Lower leg skin (tissue), 4 donors: ENCODE measurements around the gene OOSP2. TPM values are rescaled to one million over a fixed set of nuclear protein-coding genes. Genes with fewer than 3 reads are reported as not detected.

Source experiments
- DNase-seq, 2 donors: peaks; one replicate each; pipeline ENCODE4 v3.0.0-alpha.2; 2019; ENCODE audit warnings: low spot score in 2 of 2
- H3K4me3 ChIP-seq: fragments of 200-600 bp; sonication (generic); 2 replicates; pipeline ENCODE4 v1.5.1; 2017; ENCODE audit warnings: mild to moderate bottlenecking, low read depth; ENCODE audit not compliant: poor library complexity, severe bottlenecking
- CTCF ChIP-seq, 3 donors: fragments of 450-650 bp; IDR thresholded peaks; one replicate each; pipeline ENCODE4 v1.5.1; 2016; ENCODE audit warnings: antibody characterized with exemption in 3 of 3, mild to moderate bottlenecking in 3 of 3, moderate library complexity in 2 of 3
- POLR2A ChIP-seq, 2 donors: fragments of 450-650 bp; IDR thresholded peaks; one replicate each; pipeline ENCODE4 v1.6.1; 2016 to 2017; ENCODE audit warnings: antibody characterized with exemption in 2 of 2, mild to moderate bottlenecking in 1 of 2, moderate library complexity in 1 of 2
- WGBS, 2 donors: methylation state at CpG; one replicate each; pipeline ENCODE4 v1.1.5; 2018; 5-methylcytosine and 5-hydroxymethylcytosine counted together
- intact Hi-C: fragments of 100-400 bp; cut with DNase I; formaldehyde crosslinking; loops from one replicate; pipeline ENCODE4 v1.15.0; 2023; ENCODE audit warnings: low total_unique reads
- total RNA-seq, 4 donors: library from RNA; depleted of rRNA; stranded (reverse); fragments of >200 nt; gene quantifications; one replicate each; pipeline ENCODE4 v1.1.0, GENCODE V29; 2016

Gene OOSP2, protein sequence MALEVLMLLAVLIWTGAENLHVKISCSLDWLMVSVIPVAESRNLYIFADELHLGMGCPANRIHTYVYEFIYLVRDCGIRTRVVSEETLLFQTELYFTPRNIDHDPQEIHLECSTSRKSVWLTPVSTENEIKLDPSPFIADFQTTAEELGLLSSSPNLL
- total RNA-seq, result not detected

DNA sequence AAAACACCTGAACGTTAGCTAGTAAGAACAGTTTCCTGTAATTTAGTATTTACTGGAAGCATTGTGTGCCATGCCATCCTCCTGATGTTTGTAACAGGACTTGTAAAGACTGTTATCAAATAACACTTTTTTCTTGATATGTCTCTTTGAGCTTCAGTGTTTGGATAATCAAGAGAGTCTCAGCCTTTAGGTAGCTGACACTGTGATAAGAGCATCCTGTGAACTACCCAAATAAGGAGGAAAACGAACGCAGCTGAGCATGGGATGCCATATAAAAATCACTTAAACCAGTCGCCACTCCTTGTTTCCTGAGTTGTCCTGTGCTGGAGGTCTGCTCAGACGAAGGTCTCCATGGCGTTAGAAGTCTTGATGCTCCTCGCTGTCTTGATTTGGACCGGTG lies at the start of gene OOSP2:
OOSP2 (plus strand) TSS at position 301 of the 400 bp plus-strand sequence; CDS start at position 352, 51 bp downstream.
- intact Hi-C loops, result no loop called here
- WGBS, 2 donors, result 88 to 90% methylated on average over 8 of the region's 8 CpGs
- DNase-seq, result no peak
- TF ChIP-seq CTCF (IDR thresholded peaks at IDR 0.05) (no peak), POLR2A (IDR thresholded peaks at IDR 0.05) (no peak)
- no peak within 1 kb of the TSS for H3K4me3 ChIP-seq

DNA sequence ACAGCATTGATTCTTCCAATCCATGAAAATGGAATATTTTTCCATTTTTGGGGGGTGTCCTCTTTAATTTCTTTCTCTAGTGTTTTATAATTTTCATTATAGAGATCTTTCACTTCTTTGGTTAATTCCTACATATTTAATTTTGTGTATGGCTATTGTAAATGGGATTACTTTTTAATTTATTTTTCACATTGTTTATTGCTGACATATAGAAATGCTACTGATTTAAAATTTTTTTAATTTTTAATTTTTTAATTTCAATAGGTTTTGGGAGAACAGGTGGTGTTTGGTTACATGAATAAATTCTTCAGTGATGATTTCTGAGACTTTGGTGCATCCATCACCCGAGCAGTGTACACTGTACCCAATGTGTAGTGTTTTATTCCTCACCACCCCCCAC lies 49.8 kb upstream of the OOSP2 start:
- intact Hi-C loops, result no loop called here
- no peak for TF ChIP-seq CTCF (IDR thresholded peaks at IDR 0.05)
- TF ChIP-seq POLR2A (IDR thresholded peaks at IDR 0.05), result no peak
- WGBS, 2 donors, result 69 to 76% methylated on average over 1 of the region's 1 CpG
- H3K4me3 ChIP-seq, result no peak overlapping the region
- no peak for DNase-seq

DNA sequence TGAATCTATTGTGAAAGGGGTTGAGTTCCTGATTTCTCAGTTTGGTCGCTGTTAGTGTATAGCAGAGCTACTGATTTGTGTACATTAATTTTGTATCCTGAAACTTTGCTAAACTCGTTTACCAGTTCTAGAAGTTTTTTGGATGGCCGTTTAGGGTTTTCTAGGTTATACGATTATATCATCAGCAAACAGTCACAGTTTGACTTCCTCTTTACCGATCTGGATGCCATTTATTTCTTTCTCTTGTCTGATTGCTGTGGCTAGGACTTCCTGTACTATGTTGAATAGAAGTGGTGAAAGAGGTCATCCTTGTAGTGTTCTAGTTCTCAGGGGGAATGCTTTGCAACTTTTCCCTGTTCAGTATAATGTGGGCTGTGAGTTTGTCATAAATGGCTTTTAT lies 47.8 kb upstream of the OOSP2 start:
- WGBS, 2 donors, result 66 to 67% methylated on average over 5 of the region's 5 CpGs
- no peak overlapping the region for H3K4me3 ChIP-seq
- no peak for TF ChIP-seq POLR2A (IDR thresholded peaks at IDR 0.05)
- no peak for TF ChIP-seq CTCF (IDR thresholded peaks at IDR 0.05)
- intact Hi-C loops, result no loop called here
- DNase-seq, result no peak

DNA sequence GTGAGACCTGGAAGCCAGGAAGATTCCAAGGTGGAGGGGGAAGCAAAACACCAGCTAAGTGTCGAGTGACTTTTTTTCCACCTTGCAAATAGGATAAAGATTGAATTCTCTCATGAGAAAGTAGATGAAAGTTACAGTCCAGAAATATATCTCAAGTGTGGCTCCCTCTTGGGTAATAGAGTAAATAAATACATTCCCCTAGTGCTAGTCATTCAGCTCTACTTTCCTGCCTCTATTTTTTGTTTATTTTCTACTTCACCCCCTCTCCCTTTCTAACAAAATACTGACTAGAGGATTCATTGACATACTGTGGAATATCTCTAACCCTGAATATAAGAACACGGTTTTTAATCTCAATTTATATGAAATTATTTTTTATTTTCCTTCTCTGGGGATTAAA lies 42.4 kb upstream of the OOSP2 start:
- intact Hi-C loops, result no loop called here
- WGBS, 2 donors, result 73 to 78% methylated on average over 2 of the region's 2 CpGs
- TF ChIP-seq POLR2A (IDR thresholded peaks at IDR 0.05) (no peak), CTCF (IDR thresholded peaks at IDR 0.05) (no peak)
- no peak overlapping the region for H3K4me3 ChIP-seq
- DNase-seq, result no peak

- H3K4me3 ChIP-seq, result no peak overlapping the region
- 65 to 72% methylated on average over 4 of the region's 4 CpGs for WGBS, 2 donors
These were observed 40.5 kb upstream of the OOSP2 start for GRCh38 chr11:59999691-60000090.

More at GRCh38 chr11:59999691-60000090, 40.5 kb upstream of the OOSP2 start:
- TF ChIP-seq POLR2A (IDR thresholded peaks at IDR 0.05), result no peak
- no peak for TF ChIP-seq CTCF (IDR thresholded peaks at IDR 0.05)
- intact Hi-C loops, result no loop called here
- DNase-seq, result no peak
